Stimulated activated naive B cell treated with anti-CD40 and anti-IgM and Interleukin-4, amounts not matched to agents 10 μg/mL and 1 μg/mL and 100 μg/mL, for 72 hours (primary cell): ENCODE measurements around the gene CNTNAP5.

Experiments
- ATAC-seq, 2 donors: fragments of 150-1000 bp; cut with Tn5 transposase; replicated peaks; 2 replicates each; pipeline ENCODE4 v1.10.0; 2021; ENCODE audit warnings: moderate library complexity in 1 of 2
- DNase-seq: peaks from one replicate; pipeline ENCODE4 v3.0.0; 2021
- H3K27ac Mint-ChIP-seq: one replicate; pipeline ENCODE4 v1.8.0; 2022; ENCODE audit warnings: mild to moderate bottlenecking, mixed read lengths
- H3K27me3 Mint-ChIP-seq, 2 donors: one replicate each; pipeline ENCODE4 v1.8.0; 2022; ENCODE audit warnings: mixed read lengths in 2 of 2
- H3K36me3 Mint-ChIP-seq, 2 donors: one replicate each; pipeline ENCODE4 v1.8.0; 2022; ENCODE audit warnings: mixed read lengths in 2 of 2, mild to moderate bottlenecking in 1 of 2
- H3K4me1 Mint-ChIP-seq, 2 donors: one replicate each; pipeline ENCODE4 v1.8.0; 2022; ENCODE audit warnings: mixed read lengths in 2 of 2, mild to moderate bottlenecking in 1 of 2
- H3K4me3 Mint-ChIP-seq, 2 donors: one replicate each; pipeline ENCODE4 v1.8.0; 2022; ENCODE audit warnings: mild to moderate bottlenecking in 2 of 2, mixed read lengths in 2 of 2, moderate library complexity in 1 of 2
- H3K9me3 Mint-ChIP-seq, 2 donors: one replicate each; pipeline ENCODE4 v1.8.0; 2022; ENCODE audit warnings: mixed read lengths in 2 of 2, mild to moderate bottlenecking in 1 of 2

The CNTNAP5 gene

DNA sequence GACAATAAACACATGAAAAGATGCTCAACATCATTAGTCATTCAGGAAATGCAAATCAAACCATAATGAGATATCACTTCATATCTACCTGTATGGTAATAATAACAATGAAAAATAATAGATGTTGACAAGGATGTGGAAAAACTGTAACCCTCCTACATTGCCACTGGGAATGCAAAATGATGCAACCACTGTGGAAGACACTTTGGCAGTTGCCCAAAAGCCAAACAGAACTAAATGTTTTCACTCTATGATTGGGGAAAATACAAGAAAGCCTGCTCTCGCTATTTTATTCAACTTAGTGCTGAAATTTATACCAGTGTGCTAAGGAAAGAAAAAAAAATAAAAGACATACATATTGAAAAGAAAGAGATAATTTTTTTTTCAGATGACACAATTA, 934.5 kb downstream of the CNTNAP5 start:
- no peak for ATAC-seq
- H3K27me3 Mint-ChIP-seq: no peaks in the 10 kb centered on the region
- H3K27ac Mint-ChIP-seq: no peak overlapping the region
- no peaks in the 10 kb centered on the region for H3K36me3 Mint-ChIP-seq
- H3K9me3 Mint-ChIP-seq: peaks cover 1 to 3% of the 10 kb centered on the region in 2 donors
- no peaks in the 10 kb centered on the region for H3K4me1 Mint-ChIP-seq
- no peak for DNase-seq
- no peak overlapping the region for H3K4me3 Mint-ChIP-seq

DNA sequence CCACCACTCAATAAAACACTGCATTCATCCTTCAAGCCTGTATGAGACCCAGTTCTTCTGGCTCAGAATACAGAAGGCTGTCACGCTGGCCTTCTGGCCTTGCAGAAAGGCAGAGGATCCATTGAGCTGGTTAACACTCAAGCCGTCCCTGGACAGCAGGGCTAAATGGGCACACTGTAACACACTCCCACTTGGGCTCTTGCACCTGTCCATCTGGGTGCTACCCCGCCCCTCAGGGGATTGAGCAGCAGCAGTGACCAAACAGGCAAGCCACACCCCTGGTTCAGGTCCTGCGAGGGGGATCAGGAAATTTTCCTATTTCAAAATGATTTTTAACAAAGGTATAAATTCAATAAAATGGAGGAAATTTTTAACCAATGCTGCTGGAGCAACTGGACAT, 936.0 kb downstream of the CNTNAP5 start:
- H3K4me1 Mint-ChIP-seq: no peaks in the 10 kb centered on the region
- no peak overlapping the region for H3K4me3 Mint-ChIP-seq
- H3K9me3 Mint-ChIP-seq: peaks cover 0 to 3% of the 10 kb centered on the region in 2 donors
- H3K27me3 Mint-ChIP-seq: no peaks in the 10 kb centered on the region
- H3K36me3 Mint-ChIP-seq: no peaks in the 10 kb centered on the region
- DNase-seq (no peak), ATAC-seq (no peak)
- no peak overlapping the region for H3K27ac Mint-ChIP-seq
